ENCODE data around the gene SLC17A2.
A peak's percentile ranks its signal among the peaks of the same experiment; 100 is the strongest.

The SLC17A2 gene, protein sequence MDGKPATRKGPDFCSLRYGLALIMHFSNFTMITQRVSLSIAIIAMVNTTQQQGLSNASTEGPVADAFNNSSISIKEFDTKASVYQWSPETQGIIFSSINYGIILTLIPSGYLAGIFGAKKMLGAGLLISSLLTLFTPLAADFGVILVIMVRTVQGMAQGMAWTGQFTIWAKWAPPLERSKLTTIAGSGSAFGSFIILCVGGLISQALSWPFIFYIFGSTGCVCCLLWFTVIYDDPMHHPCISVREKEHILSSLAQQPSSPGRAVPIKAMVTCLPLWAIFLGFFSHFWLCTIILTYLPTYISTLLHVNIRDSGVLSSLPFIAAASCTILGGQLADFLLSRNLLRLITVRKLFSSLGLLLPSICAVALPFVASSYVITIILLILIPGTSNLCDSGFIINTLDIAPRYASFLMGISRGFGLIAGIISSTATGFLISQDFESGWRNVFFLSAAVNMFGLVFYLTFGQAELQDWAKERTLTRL

DNA sequence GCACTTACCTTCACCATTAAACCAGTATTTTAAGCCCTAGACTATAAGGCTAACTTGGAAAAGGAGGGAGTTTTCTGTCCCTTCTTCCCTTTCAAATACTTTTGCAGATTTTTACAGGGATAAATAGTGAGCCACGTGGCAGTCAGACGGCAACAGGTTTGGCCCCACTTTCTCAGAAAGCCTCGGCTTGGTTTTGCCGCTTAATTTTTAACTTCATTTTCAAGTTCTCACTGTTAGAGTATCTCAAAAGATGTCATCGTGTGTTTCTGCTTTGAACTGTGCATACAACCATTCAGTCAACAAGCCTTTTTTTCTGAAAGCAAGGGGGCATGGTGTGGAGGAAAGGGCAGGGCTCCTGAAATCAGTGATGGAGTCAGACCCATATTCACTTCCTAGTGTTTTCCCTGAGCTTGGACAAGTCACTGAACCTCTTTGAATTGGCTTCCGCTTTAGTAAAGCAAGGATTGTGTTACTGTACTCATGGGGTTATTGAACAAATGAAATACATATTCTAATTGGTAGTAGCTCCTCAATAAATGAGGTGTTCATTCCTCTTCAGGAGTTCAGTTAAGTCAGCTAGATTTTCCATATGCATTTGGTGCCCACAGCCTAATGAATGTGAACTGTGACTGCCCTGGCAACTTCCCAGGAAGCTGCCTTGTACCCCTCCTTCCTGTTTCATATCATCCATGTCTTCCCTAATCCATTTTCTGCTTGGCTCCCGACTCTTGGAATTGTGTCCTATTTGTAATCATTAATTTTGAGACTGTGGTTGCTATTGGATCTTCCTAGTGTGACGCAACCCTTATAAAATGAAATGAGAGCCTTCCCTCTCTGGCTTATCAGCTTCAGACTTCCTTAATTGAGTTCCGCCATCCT lies at the start of gene SLC17A2:
Gene SLC17A2 (minus strand): TSS at position 160 of the 879 bp plus-strand sequence. CDS start 4,895 bp downstream, outside the sequence.
- TF ChIP-seq TAF1 (IDR thresholded peaks at IDR 0.05; ENCODE audit: low read depth) (no peak), CREB1 (IDR thresholded peaks at IDR 0.05; ENCODE audit: low read depth) (no peak), EGR1 (IDR thresholded peaks at IDR 0.05) (no peak), FOXM1 (IDR thresholded peaks at IDR 0.05; ENCODE audit: borderline replicate concordance, low read depth) (no peak), ZBTB7A (IDR thresholded peaks at IDR 0.05; ENCODE audit: low read depth) (no peak)
- TF ChIP-seq, protein P1, sequence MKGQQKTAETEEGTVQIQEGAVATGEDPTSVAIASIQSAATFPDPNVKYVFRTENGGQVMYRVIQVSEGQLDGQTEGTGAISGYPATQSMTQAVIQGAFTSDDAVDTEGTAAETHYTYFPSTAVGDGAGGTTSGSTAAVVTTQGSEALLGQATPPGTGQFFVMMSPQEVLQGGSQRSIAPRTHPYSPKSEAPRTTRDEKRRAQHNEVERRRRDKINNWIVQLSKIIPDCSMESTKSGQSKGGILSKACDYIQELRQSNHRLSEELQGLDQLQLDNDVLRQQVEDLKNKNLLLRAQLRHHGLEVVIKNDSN (IDR thresholded peaks at IDR 0.05), result no peak
- TF ChIP-seq, protein P2, sequence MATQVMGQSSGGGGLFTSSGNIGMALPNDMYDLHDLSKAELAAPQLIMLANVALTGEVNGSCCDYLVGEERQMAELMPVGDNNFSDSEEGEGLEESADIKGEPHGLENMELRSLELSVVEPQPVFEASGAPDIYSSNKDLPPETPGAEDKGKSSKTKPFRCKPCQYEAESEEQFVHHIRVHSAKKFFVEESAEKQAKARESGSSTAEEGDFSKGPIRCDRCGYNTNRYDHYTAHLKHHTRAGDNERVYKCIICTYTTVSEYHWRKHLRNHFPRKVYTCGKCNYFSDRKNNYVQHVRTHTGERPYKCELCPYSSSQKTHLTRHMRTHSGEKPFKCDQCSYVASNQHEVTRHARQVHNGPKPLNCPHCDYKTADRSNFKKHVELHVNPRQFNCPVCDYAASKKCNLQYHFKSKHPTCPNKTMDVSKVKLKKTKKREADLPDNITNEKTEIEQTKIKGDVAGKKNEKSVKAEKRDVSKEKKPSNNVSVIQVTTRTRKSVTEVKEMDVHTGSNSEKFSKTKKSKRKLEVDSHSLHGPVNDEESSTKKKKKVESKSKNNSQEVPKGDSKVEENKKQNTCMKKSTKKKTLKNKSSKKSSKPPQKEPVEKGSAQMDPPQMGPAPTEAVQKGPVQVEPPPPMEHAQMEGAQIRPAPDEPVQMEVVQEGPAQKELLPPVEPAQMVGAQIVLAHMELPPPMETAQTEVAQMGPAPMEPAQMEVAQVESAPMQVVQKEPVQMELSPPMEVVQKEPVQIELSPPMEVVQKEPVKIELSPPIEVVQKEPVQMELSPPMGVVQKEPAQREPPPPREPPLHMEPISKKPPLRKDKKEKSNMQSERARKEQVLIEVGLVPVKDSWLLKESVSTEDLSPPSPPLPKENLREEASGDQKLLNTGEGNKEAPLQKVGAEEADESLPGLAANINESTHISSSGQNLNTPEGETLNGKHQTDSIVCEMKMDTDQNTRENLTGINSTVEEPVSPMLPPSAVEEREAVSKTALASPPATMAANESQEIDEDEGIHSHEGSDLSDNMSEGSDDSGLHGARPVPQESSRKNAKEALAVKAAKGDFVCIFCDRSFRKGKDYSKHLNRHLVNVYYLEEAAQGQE (IDR thresholded peaks at IDR 0.05; ENCODE audit: low read depth), result no peak
- TF ChIP-seq, protein P3, sequence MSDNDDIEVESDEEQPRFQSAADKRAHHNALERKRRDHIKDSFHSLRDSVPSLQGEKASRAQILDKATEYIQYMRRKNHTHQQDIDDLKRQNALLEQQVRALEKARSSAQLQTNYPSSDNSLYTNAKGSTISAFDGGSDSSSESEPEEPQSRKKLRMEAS (IDR thresholded peaks at IDR 0.05), result no peak

DNA sequence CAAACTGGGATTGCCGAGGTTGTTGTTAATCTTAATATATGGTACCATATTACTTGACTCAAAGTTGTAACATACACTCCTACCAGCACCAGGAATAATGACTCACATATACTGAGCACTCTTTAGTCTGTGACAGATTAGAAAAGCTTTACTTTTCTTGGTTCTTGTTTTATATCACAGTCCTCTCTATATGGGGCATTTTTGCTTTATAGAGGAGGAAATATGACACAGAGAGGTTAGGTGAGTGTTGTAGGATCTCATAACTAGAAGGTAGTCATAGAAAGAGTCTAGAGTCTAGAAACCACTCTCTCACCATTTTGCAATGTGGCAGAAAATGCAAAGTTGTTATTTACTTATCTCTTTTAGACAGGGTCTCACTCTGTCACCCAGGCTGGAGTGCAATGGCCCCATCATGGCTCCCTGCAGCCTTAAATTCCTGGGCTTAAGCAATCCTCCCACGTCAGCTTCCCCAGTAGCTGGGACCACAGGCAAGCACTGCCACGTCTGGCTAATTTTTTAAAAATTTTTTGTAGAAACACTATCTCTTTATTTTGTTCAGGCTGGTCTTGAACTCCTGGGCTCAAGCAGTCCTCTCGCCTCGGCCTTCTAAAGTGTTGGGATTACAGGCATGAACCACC lies 45.6 kb upstream of the SLC17A2 start:
- TF ChIP-seq EP300 (IDR thresholded peaks at IDR 0.05; ENCODE audit: borderline replicate concordance), result no peak
- TF ChIP-seq TCF12 (IDR thresholded peaks at IDR 0.05; ENCODE audit: low read depth), result no peak
- TF ChIP-seq, protein P2 (IDR thresholded peaks at IDR 0.05; ENCODE audit: low read depth), result no peak
- TF ChIP-seq CEBPB (IDR thresholded peaks at IDR 0.05), result no peak
- TF ChIP-seq NFIC (IDR thresholded peaks at IDR 0.05), result no peak

DNA sequence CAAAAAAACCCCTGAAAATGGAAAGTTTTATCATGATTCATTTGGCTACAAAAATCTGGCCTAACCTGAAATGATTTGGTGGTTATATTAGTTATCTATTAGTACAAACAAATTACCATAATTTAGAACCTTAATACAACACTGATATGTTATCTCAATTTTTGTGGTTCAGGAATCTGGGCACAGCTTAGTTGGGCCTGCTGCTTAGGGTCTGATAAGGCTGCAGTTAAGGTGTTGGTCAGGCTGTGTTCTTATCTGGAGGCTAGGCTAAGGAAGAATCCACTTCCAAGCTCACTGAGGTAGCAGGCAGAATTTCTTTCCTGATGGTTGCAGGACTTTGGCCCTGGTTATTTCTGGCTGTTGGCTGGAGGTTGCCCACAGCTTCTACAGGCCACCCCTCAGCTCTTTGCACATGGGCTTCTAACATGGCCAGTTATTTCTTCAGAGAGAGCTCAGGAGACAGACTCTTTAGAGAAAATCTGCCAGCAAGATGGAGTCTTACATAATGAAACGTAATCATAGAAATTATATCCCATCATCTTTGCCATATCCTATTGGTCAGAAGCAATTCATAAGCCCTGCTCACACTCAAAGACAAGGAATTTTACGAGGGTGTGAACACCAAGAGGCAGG lies 43.5 kb upstream of the SLC17A2 start:
- no peak for TF ChIP-seq ZBTB7A (IDR thresholded peaks at IDR 0.05; ENCODE audit: low read depth)
- TF ChIP-seq, protein P2 (IDR thresholded peaks at IDR 0.05; ENCODE audit: low read depth), result no peak
- TF ChIP-seq CEBPB (IDR thresholded peaks at IDR 0.05), result no peak

DNA sequence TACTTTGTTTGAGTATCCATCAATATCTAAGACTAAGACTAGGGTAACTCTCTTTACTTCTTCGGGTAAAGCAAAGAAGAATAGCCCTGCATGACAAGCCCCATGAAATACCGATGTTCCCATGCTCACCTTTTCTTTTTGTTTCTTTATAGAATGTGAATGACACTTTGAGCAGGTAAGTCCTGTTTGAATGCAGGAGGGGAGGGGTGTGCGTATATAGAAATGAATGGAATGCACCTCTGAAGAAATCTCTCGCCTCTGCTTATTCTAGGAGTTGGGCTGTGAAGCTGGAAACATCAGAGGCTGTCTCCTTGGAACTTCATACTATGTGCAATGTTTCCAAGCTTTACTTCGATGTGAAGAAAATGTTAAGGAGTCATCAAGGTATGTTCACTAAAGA lies 42.4 kb upstream of the SLC17A2 start:
- no peak for TF ChIP-seq TAF1 (IDR thresholded peaks at IDR 0.05; ENCODE audit: low read depth)
- peak; percentile 54; the same call in 1 of the 2 replicates for TF ChIP-seq TEAD4 (IDR thresholded peaks at IDR 0.05)
- no peak for TF ChIP-seq EGR1 (IDR thresholded peaks at IDR 0.05)
- TF ChIP-seq CEBPB (IDR thresholded peaks at IDR 0.05), result 0 out of 2 replicates have a peak, but pooled peaks have one; percentile 7

DNA sequence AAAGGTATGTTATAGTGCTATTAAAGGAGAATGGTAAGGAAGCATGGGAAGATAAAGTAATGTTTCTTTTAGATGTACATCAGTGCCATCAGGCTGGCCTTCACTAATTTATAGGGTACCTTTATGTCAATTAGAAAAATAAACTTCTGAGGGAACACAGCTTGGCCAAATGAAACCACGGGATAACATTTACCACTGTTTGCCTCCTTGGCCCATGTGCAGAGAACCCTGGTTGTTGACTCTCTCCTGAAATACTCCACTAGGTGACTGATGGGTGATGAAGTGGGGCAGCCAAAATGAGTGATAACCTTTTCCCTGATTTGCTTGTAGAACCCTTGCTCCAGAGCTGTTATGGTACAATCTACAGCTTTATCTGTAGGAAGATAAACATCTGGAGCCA lies 41.6 kb upstream of the SLC17A2 start:
- TF ChIP-seq, protein P2 (IDR thresholded peaks at IDR 0.05; ENCODE audit: low read depth), result no peak
- no peak for TF ChIP-seq ZBTB7A (IDR thresholded peaks at IDR 0.05; ENCODE audit: low read depth)
- no peak for TF ChIP-seq RAD21 (IDR thresholded peaks at IDR 0.05; ENCODE audit: low read depth)
- TF ChIP-seq YY1 (IDR thresholded peaks at IDR 0.05; ENCODE audit: low read depth), result no peak
- TF ChIP-seq, protein P3 (IDR thresholded peaks at IDR 0.05), result no peak
- TF ChIP-seq TCF12 (IDR thresholded peaks at IDR 0.05; ENCODE audit: low read depth), result no peak
- TF ChIP-seq TAF1 (IDR thresholded peaks at IDR 0.05; ENCODE audit: low read depth), result no peak
- TF ChIP-seq FOXM1 (IDR thresholded peaks at IDR 0.05; ENCODE audit: borderline replicate concordance, low read depth), result no peak
- TF ChIP-seq CREB1 (IDR thresholded peaks at IDR 0.05; ENCODE audit: low read depth), result no peak
